Measurements from ENCODE around the gene INPP5D.
"Not testable (repeated sequence)": the region's sequence is repeated elsewhere in the genome, so short reads cannot be mapped to it uniquely, and the experiment has no call there.

The INPP5D gene

GRCh38 chr2:233053928-233054784 is 6.0 kb upstream of the INPP5D start:
- DNase-seq = peak; percentile 96

- DNase-seq = no peak
Measured at GRCh38 chr2:233055362-233055761, 4.8 kb upstream of the INPP5D start.

GRCh38 chr2:233056961-233057605 is 3.1 kb upstream of the INPP5D start:
- no peak for DNase-seq

- DNase-seq = no peak
Measured at GRCh38 chr2:233058717-233059546, 1.2 kb upstream of the INPP5D start.

- no peak for DNase-seq
Measured at GRCh38 chr2:233059547-233059796, 670 bp upstream of the INPP5D start.

- DNase-seq = no peak
Measured at GRCh38 chr2:233060501-233060979, 398 bp downstream of the INPP5D start.

- DNase-seq = peak; percentile 67
Measured at GRCh38 chr2:233060980-233061590, 943 bp downstream of the INPP5D start.

GRCh38 chr2:233061591-233062450 is 1.7 kb downstream of the INPP5D start:
- peak; percentile 68 for DNase-seq

GRCh38 chr2:233062451-233062850 is 2.3 kb downstream of the INPP5D start:
- DNase-seq = peak; percentile 53

GRCh38 chr2:233062946-233063268 is 2.8 kb downstream of the INPP5D start:
- DNase-seq = no peak

- peak; percentile 62 for DNase-seq
Measured at GRCh38 chr2:233063269-233063975, 3.3 kb downstream of the INPP5D start.

GRCh38 chr2:233063976-233064411 is 3.9 kb downstream of the INPP5D start:
- DNase-seq = peak; percentile 49

- DNase-seq = no peak
Measured at GRCh38 chr2:233064530-233065199, 4.5 kb downstream of the INPP5D start.

- not testable (repeated sequence) for DNase-seq
Measured at GRCh38 chr2:233065200-233065589, 5.1 kb downstream of the INPP5D start.

GRCh38 chr2:233065954-233066470 is 5.9 kb downstream of the INPP5D start:
- no peak for DNase-seq

GRCh38 chr2:233068762-233069418 is 8.7 kb downstream of the INPP5D start:
- no peak for DNase-seq

GRCh38 chr2:233072838-233073237 is 12.7 kb downstream of the INPP5D start:
- peak; percentile 26 for DNase-seq

- DNase-seq = peak; percentile 48
Measured at GRCh38 chr2:233074106-233074505, 14.0 kb downstream of the INPP5D start.

- DNase-seq = peak; percentile 55
Measured at GRCh38 chr2:233075141-233075965, 15.2 kb downstream of the INPP5D start.
